NCI-H524 (cell line): ENCODE data around the gene NCAPH2.

Source experiments
- DNase-seq, 2 experiments: peaks; one replicate each; lab custom pipeline; 2025; lab: John Stamatoyannopoulos, UW

NCAPH2 gene

DNA sequence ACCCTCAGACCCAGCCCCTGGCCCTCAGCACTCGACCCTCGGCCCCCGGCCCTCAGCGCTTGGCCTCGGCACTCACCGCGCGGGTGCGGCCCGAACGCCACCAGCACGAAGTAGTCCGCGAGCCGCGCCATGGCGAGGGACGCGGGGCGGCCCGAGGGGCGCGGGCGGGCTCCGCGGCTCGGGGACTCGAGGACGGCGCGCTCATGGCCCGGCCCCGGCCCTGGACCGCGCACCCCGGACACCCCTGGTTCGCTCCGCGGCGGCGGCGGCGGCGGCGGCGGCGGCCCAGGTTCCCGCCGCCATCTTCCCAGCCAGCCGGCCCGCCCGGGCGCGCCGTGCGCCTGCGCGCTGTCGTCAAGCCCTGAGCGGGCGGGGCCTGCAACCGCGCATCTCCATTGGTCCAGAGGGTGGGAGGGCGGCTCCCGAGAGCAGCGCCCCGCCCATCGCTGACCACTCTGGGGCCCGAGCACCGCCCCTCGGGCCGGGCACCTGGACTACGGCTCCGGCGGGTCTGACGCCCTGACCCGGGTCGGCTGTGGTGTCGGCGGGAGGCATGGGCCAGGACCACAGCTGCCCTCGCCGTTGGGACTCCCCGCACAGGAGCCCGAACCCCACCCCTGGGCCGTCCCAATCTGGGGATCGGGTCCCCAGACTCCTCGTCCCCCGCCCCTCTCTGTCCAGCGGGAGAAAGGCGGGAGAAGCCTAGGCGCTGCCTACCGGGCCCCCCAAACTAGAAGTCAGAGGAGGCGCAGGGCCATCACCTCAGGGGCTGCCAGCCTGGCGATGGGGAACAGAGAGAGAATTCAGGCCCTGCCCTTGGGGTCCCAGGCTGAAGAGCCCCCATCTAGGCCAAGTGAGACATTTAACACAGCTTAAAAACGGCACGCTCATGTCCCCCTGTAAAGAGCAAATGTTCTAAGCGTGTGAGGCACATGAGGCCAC lies 33.0 kb upstream of the NCAPH2 start, which contains the start of gene SBF1:
Gene SBF1 (minus strand): TSS at position 326 of the 942 bp plus-strand sequence. CDS start 195 bp downstream, at position 131.
- peak; percentile 55 to 86 for DNase-seq

- no peak for DNase-seq
Measured at GRCh38 chr22:50475652-50476002, 32.4 kb upstream of the NCAPH2 start.

DNA sequence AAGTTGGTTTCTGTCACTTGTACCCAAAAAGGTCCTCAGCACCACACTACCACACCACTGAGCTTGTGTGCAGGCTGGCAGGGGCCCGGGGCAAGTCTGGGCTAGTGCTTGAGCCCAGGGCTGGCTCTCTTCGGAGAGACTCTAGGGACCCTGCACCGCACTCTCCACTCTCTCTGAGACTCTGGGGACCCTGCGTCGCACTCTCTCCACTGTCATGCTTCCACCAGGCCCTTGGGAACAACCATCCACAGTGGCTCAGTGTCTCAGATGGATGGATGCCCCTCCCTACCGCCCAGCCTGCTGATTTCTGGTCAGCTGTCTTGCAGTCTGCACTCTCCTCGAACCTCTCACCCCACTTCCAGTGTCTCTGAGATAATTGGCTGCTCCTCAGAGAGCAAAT lies 31.2 kb upstream of the NCAPH2 start:
- peak in 1 of 2 experiments; percentile 25 for DNase-seq

DNA sequence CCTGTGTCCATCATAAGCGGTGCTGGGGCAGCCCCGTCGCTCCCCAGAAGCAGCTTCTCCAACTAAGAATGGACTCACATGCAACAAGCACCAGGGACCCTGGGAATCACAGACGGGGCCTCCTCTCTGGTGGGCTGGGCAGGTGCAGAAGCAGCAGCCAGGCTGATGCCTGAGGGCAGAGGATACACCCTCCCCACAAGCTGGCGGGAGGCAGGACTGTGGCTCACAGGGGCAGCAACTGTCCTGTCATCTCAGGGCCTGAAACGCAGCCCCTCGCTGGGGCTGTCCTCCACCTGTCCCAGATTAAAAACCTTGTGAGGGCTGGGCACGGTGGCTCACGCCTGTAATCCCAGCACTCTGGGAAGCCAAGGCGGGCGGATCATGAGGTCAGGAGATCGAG lies 30.1 kb upstream of the NCAPH2 start:
- no peak for DNase-seq

DNA sequence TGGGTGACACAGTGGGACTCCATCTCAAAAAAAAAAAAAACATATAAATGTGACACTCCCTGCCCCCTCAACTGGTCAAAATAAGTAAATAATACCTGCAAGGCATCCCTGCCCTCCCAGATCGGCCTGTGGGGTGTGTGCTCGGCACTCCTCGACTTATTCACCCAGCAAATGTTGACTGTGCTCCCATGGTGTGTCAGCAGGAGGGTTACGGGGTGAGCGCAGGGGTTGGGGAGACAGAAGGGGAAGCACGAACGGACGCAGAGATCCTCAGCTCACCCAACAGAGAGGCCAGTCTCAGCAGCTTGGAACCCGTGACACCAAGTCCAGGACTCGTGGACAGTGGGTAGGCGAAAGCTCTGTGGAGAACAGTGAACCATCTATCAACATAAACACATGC lies 28.3 kb upstream of the NCAPH2 start:
- DNase-seq: no peak

DNA sequence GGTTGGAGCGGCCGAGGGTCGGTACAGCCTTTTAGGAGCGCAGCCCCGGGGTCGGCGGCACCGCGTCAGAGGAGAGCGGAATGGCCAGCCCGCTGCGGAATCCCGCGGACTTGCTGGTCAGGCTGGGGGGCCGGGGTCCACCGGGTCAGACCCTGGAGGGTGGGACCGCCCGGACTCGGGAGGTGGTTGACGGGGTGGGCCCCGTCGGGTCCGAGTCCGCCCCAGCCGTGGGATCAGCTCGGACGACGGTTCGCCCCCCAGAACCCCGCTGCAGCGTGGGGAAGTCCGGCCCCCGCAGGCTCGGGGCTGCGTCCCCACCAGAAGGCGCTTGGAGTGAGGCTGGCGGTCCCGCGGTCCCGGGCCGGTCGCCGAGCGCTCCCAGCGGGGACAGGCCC lies 27.0 kb upstream of the NCAPH2 start:
- no peak for DNase-seq

DNA sequence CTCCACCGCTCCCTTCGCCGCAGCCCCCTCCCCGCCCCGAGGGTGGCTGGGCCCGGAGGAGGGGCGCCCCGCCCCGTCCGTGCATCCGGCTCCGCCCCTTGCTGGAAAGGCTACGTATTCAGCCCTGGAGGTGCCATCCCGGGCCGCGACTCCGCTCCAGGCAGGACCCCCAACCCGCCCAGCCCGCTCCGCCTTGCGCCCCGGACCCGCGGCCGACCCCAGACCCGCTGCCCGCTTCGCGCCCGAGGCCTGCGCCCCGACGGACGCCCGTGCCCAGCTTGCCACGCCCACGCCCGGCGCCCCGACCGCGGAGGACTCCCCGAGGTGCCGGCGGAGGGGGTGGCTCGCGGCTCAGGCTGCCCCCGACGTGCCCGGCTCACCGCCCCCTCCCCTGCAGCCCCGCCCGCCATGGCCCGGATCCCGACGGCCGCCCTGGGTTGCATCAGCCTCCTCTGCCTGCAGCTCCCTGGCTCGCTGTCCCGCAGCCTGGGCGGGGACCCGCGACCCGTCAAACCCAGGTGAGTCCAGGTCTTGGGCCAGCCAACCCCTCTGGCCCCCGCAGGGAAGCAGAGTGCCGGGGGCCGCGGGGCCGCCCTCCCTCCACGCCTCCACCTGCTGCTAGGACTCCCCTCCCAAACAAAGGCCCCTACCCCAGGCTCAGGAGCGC lies 26.5 kb upstream of the NCAPH2 start, which contains the start of gene ADM2:
Gene ADM2 (plus strand): TSS at position 104 of the 667 bp plus-strand sequence. CDS start 305 bp downstream, at position 409.
- peak in 1 of 2 experiments; percentile 8 for DNase-seq

GRCh38 chr22:50482107-50483074 lies 25.6 kb upstream of the NCAPH2 start:
- DNase-seq: peak in 1 of 2 experiments; percentile 82

- peak in 1 of 2 experiments; percentile 63 for DNase-seq
Measured at GRCh38 chr22:50483106-50483505, 24.9 kb upstream of the NCAPH2 start.

DNA sequence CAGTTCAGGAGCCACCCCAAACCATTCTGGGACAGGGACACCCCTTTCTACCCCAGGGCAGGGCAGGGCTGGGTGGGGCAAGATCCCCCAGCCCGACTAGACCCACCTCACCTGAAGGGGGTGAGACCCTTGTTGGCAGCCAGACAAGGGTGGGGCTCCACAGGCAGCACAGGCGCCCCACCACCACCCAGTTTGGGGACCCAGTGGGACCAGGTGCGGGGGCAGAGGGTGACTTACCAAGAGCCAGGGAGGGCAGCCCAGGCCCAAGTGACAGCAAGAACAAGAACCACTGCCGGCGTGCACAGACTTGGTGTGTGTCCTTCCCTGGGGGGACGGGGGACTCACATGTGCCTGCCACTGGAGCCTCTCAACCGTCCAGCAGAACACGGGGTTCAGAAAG lies 24.5 kb upstream of the NCAPH2 start:
- no peak for DNase-seq

DNA sequence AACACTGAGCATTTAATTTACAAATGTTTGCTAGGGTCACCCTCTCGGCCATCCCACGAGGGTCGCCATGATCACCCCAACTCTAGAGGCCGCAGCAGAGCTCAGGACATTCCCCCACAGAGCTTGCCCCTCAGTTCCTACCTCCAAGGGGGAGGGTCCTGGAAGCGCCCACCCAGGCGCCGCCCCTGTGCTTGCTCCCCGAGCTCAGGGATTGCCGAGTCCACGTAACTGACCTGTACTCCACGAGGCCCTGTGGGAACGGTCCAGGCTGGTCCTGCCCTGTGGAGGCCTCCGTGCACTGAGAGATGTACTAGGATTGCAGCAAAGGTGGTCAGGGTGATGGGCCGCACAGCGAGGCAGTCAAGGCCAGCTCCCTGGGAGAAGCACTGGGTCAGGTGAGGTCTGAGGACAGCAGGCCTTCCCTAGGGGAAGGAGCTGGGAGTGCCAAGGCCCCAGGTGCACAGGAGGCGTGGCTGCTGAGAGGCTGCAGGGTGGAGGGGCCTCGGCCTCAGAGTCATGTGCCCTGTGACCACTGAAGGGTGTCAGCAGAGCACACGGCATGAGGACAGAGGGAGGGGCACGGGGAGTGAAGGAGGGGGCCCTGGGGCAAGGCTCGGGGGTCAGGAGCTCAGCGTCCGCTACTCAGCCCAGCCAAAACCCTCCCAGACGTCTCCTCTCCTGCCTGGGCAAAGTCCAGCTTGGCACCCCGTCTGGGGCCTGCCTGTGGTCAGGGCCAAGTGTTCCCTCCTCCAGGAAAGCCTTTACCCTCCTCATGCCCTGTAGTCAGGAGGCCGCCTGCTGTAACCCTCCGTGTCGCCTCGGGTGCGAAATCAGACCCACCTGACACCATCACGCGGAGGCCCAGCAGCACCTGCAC lies 23.8 kb upstream of the NCAPH2 start:
- no peak for DNase-seq

DNA sequence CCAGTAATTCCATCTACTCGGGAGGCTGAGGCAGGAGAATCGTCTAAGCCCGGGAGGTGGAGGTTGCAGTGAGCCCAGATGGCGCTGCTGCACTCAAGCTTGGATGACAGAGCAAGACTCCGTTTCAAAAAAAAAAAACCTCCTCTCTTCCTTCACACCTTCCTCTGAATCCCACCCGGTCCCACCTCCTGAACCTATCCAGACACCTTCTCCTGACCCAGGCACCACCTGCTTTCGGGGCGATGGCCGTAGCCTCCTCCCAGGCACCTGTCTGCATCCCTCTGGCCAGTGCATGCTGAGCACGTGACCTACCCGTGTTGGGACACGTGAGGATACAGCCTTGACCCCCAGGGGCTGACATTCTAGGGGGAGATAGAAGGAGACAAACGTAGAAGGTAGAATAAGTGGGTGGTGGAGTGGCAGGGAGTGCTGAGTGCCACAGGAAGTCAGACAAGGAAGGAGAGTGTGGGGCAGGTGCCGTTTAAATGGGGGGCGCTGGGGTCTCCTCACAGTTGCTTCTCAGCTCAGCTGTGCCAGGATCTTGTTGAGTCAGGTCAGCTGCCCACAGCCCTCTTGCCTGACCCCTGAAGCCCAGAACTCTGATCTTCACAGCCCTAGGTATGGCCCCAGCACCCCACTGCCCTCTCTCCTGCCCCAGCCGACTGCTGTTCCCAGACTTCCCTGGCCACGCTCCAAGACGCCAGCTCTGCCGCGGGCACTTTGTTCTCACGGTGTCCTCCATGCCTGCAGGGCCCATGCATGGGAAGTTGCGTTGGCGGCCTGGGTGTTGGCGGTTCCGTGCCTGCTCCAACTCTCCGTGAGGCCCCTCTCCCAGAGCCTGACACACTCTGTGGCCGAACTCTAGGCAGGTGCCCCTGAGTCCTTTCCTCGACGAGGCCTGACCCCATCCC lies 22.5 kb upstream of the NCAPH2 start:
- no peak for DNase-seq

DNA sequence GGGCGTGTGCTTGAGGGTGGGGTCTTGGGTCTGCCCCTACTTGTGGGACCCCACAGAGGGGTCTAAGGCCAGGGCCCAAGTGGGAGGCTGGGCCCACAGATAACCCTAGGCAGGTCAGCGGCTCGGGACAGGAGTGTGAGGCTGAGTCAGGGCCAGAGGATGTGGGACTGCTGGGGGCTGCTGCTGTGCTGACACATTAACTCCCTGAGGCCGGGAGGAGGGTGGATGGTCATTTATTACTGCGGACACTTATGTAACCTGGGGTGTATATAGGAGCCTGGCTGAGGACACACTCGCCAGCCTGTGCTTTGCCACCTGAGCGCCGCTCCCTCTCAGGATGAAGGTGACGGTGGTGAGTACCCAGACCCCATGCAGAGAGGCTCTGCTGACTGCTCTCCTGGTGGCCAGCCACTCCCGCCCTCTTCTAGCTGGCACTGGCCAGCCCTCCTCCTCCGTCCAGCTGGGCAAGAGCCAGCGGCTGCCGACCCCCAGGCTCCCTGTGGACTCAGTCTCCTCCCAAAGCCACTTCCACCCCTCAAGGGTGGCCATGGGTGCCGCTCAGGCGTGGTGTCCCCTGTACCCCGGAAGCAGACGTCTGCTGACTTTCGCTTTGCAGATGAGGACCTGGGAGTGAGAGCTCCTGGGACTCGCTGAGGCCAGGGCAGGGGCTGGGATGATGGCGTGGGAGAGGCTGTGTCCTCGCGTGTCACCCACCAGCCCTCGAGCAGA lies 21.3 kb upstream of the NCAPH2 start, which contains the start of gene MIOX:
Gene MIOX (plus strand): TSS at position 299 of the 729 bp plus-strand sequence. CDS start 39 bp downstream, at position 338.
- DNase-seq: no peak

DNA sequence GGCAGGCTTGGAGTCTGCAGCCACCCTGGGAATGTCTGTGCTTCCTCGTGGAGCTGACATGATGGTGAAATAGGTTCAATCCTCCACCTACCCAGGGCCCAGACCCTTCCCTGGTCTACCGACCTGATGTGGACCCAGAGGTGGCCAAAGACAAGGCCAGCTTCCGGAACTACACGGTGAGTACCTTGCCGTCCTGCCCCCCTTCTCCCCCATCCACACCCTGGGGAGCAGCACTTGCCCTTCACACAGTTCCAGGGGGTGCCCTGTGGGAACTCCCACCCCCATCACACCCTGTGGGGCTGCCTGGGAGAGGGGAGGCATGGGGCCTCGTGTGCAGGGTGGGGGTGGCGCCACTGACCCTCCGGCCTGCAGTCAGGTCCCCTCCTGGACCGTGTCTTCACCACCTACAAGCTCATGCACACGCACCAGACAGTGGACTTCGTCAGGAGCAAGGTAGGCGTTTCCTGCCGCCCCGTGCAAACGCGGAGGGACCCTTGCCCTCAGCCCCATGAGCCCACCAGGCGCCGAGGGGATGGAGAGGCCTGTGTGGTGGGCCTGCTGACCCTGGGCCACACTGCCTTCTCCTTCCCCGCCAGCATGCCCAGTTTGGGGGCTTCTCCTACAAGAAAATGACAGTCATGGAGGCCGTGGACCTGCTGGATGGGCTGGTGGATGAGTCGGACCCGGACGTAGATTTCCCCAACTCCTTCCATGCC lies 20.6 kb upstream of the NCAPH2 start:
- DNase-seq: no peak

DNA sequence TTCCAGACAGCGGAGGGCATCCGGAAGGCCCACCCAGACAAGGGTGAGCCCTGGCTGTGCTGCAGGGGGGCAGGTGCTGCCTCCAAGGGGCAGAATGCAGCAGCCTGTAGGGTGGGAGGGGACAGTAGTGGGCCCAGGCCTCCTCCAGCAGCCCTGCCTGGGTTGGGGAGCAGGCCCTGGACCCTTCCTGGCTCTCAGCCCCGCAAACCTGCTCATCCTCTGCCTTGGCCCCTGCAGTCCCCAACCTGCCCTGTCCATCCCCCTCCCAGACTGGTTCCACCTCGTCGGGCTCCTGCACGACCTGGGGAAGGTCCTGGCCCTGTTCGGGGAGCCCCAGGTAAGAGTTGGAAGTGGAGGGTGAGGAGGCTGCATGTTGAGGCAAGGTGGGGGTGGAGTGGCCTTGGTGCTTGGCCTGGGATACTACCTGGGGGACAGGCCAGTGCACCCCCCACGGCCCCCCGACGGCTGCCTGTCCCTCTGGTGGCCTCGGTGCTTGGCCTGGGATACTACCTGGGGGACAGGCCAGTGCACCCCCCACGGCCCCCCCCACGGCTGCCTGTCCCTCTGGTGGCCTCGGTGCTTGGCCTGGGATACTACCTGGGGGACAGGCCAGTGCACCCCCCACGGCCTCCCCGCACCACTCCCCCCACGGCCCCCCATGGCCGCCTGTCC lies 19.9 kb upstream of the NCAPH2 start:
- DNase-seq: no peak

DNA sequence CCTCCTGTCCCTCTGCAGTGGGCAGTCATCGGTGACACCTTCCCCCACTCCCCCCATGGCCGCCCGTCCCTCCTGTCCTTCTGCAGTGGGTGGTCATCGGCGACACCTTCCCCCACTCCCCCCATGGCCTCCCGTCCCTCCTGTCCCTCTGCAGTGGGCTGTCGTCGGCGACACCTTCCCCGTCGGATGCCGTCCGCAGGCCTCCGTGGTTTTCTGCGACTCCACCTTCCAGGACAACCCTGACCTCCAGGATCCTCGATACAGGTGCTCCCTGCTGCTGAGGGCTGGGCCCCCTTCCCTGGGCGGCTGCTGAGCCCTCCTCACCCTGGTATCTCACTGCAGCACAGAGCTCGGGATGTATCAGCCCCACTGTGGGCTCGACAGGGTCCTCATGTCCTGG lies 19.1 kb upstream of the NCAPH2 start:
- no peak for DNase-seq

DNA sequence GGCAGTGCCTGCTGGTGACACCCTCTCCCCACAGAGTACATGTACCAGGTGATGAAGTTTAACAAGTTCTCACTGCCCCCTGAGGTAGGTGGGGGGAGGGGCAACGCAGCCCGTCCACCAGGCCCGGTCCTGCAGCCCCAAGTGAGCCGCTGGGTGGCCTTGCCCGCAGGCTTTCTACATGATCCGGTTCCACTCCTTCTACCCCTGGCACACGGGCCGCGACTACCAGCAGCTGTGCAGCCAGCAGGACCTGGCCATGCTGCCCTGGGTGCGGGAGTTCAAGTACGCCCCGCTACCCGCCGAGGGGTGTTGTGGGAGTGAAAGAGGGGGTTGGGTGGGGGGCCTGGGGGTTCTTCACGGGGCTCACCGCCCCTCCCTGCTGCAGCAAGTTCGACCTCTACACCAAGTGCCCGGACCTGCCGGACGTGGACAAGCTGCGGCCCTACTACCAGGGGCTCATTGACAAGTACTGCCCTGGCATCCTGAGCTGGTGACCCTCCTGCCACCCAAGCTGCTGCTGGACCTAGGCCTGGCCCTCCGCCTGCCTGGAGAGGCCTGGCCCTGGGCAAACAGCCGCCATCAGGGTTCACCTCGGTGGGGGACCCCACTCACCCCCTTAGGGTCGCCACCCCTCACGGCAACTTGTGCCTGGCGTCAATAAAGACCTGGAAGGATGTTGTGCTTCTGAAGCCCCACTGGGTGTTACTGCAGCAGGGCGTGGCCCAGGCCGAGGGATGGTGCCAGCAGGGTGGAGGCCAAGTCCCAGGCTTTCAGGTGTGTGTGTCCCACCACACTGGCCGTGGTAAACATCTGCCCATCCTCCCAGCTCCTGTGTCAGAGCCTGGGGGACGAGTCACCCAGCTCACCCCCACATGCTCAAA lies 18.4 kb upstream of the NCAPH2 start:
- no peak for DNase-seq
